ENCODE measurements around the gene INPP5D. TPM values are rescaled to one million over a fixed set of nuclear protein-coding genes. Genes with fewer than 3 reads are reported as not detected.

The INPP5D gene
- total and polyA plus RNA-seq, 2 donors (not counting 3 experiments of a cell fraction or from before 2014, with no cell fraction given): 13.9 to 46.6 TPM

DNA sequence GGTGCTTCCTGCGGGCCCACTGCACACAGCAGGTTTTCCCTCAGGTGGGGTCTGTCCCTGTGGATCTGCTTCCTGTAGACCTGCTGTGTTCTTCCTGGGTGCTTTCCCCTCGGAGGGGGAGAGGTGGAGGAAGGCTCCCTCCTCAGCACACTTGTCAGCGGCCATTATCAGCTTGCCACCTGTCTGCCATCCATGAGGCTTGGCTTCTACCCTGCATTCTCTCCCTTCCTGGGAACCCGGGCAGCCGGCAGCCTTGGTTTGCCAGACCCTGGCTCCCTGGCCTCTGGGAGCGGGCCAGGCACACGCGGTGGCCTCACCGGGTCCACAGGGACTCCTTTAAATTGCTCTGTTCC lies 58.5 kb downstream of the INPP5D start:
- no peaks in the 10 kb centered on the region for H4K20me1 ChIP-seq (replicated peaks; ENCODE audit: control insufficient read depth, extremely low read depth, insufficient read depth, low read length)
- H3K9me3 ChIP-seq (replicated peaks; ENCODE audit: control insufficient read depth, insufficient read depth, low read length): no peaks in the 10 kb centered on the region
- H3K27ac ChIP-seq (ENCODE audit: insufficient read depth, low read depth, low read length): no peak overlapping the region
- FAIRE-seq (no peak), DNase-seq (ENCODE audit: low read depth, low spot score) (no peak)
- ChIA-PET CTCF (no interaction called here), POLR2A (no interaction called here)
- no peaks in the 10 kb centered on the region for H3K79me2 ChIP-seq (ENCODE audit: control insufficient read depth, insufficient read depth, low read length)
- H3K4me1 ChIP-seq (ENCODE audit: control insufficient read depth, extremely low read depth, insufficient read depth, low read length): no peaks in the 10 kb centered on the region
- no peak overlapping the region for H3K4me2 ChIP-seq (ENCODE audit: insufficient read depth, low read length)
- H3K27me3 ChIP-seq (ENCODE audit: control insufficient read depth in 2 of 2, insufficient read depth in 2 of 2, low read length in 2 of 2): no peaks in the 10 kb centered on the region
- BruUV-seq (replicated peaks): no TSS peak
- TF ChIP-seq, protein P1, sequence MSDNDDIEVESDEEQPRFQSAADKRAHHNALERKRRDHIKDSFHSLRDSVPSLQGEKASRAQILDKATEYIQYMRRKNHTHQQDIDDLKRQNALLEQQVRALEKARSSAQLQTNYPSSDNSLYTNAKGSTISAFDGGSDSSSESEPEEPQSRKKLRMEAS (IDR thresholded peaks at IDR 0.05; ENCODE audit: insufficient read depth, insufficient read length): no peak
- TF ChIP-seq, protein P2, sequence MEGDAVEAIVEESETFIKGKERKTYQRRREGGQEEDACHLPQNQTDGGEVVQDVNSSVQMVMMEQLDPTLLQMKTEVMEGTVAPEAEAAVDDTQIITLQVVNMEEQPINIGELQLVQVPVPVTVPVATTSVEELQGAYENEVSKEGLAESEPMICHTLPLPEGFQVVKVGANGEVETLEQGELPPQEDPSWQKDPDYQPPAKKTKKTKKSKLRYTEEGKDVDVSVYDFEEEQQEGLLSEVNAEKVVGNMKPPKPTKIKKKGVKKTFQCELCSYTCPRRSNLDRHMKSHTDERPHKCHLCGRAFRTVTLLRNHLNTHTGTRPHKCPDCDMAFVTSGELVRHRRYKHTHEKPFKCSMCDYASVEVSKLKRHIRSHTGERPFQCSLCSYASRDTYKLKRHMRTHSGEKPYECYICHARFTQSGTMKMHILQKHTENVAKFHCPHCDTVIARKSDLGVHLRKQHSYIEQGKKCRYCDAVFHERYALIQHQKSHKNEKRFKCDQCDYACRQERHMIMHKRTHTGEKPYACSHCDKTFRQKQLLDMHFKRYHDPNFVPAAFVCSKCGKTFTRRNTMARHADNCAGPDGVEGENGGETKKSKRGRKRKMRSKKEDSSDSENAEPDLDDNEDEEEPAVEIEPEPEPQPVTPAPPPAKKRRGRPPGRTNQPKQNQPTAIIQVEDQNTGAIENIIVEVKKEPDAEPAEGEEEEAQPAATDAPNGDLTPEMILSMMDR (IDR thresholded peaks at IDR 0.05; ENCODE audit: extremely low read depth in 1 of 2, insufficient read depth in 1 of 2, low read depth in 1 of 2, low read length in 2 of 2): no peak
- TF ChIP-seq POLR2A (IDR thresholded peaks at IDR 0.05; ENCODE audit: low read depth, low read length) (no peak), GATA2 (IDR thresholded peaks at IDR 0.05; ENCODE audit: insufficient read depth, insufficient read length, low read depth, low read length) (no peak), POLR2AphosphoS5 (IDR thresholded peaks at IDR 0.05; ENCODE audit: insufficient read depth, low read depth, low read length) (no peak), MYC (IDR thresholded peaks at IDR 0.05; ENCODE audit: low read depth, low read length) (no peak), EZH2 (IDR thresholded peaks at IDR 0.05; ENCODE audit: borderline replicate concordance, low read depth, low read length, severe bottlenecking) (no peak), FOS (IDR thresholded peaks at IDR 0.05; ENCODE audit: borderline replicate concordance, insufficient read depth, low read length) (no peak), JUN (IDR thresholded peaks at IDR 0.05; ENCODE audit: borderline replicate concordance, insufficient read depth, insufficient read length, low read depth) (no peak)
- no peaks in the 10 kb centered on the region for H3K9me1 ChIP-seq (replicated peaks; ENCODE audit: control insufficient read depth, extremely low read depth, insufficient read depth, low read length)
- peaks cover 0 to 3% of the 10 kb centered on the region in 2 experiments for H3K36me3 ChIP-seq (ENCODE audit: control insufficient read depth in 2 of 2, extremely low read depth in 1 of 2, insufficient read depth in 2 of 2, low read length in 2 of 2)
- H2AFZ ChIP-seq (ENCODE audit: low read depth, low read length): no peak overlapping the region
- intact Hi-C loops (cut with micrococcal nuclease) (no loop called here), dilution Hi-C loops (cut with MboI; ENCODE audit: extremely low pct_ligation_motif_present, low sequenced_read_pairs) (no loop called here)
- H3K9ac ChIP-seq (replicated peaks; ENCODE audit: extremely low read depth, insufficient read depth, low read length): no peak overlapping the region
- H3K4me3 ChIP-seq (replicated peaks in 1 of 3; ENCODE audit: insufficient read depth in 1 of 3, low read depth in 1 of 3, low read length in 3 of 3): no peak overlapping the region

Data from endothelial cell of umbilical vein (primary cell).